ENCODE data around the gene GMEB2.
"Not testable (repeated sequence)": the region's sequence is repeated elsewhere in the genome, so short reads cannot be mapped to it uniquely, and the experiment has no call there.

Gene GMEB2
- 39.4 to 46.7 (median 43.2) reads per million in 4 donors for total RNA-seq

- peak in 4 of 5 donors; percentile 44 to 94 (median 84) for DNase-seq
These were observed at the start of gene GMEB2 for GRCh38 chr20:63626424-63627128. TSS of gene GMEB2 (minus strand) at chr20:63627101. CDS start at chr20:63619397, 7,704 bp downstream.

- DNase-seq = no peak
These were observed 48.9 kb upstream of the GMEB2 start for GRCh38 chr20:63675681-63676368.

GRCh38 chr20:63673951-63674350 is 47.0 kb upstream of the GMEB2 start:
- no peak for DNase-seq

- no peak for DNase-seq
These were observed 45.8 kb upstream of the GMEB2 start for GRCh38 chr20:63672666-63673065.

GRCh38 chr20:63671695-63672094 is 44.8 kb upstream of the GMEB2 start:
- DNase-seq = not testable (repeated sequence)

GRCh38 chr20:63668351-63668750 is 41.5 kb upstream of the GMEB2 start:
- DNase-seq = no peak

- DNase-seq = no peak
These were observed 41.0 kb upstream of the GMEB2 start for GRCh38 chr20:63667858-63668257.

GRCh38 chr20:63665708-63666107 is 38.8 kb upstream of the GMEB2 start:
- no peak for DNase-seq

- DNase-seq = no peak
These were observed 38.1 kb upstream of the GMEB2 start for GRCh38 chr20:63664861-63665594.

GRCh38 chr20:63664143-63664851 is 37.4 kb upstream of the GMEB2 start:
- no peak for DNase-seq

GRCh38 chr20:63663332-63664066 is 36.6 kb upstream of the GMEB2 start:
- DNase-seq = no peak

- DNase-seq = no peak
These were observed 35.9 kb upstream of the GMEB2 start for GRCh38 chr20:63662813-63663189.

GRCh38 chr20:63661959-63662812 is 35.3 kb upstream of the GMEB2 start:
- DNase-seq = no peak

- DNase-seq = no peak
These were observed 34.2 kb upstream of the GMEB2 start for GRCh38 chr20:63661108-63661507.

- DNase-seq = no peak
These were observed 33.7 kb upstream of the GMEB2 start for GRCh38 chr20:63660622-63661021.

GRCh38 chr20:63660174-63660573 is 33.3 kb upstream of the GMEB2 start:
- DNase-seq = not testable (repeated sequence)

GRCh38 chr20:63659370-63659769 is 32.5 kb upstream of the GMEB2 start:
- DNase-seq = no peak

- DNase-seq = no peak
These were observed 31.9 kb upstream of the GMEB2 start for GRCh38 chr20:63658749-63659187.

GRCh38 chr20:63657937-63658748 is 31.2 kb upstream of the GMEB2 start, which contains the start of gene RTEL1:
TSS of gene RTEL1 (plus strand) at chr20:63658312. CDS start at chr20:63659403, 1,091 bp downstream.
- peak; percentile 68 to 88 (median 80) for DNase-seq
